Bronchial epithelial cell (primary cell): ENCODE results near the gene IL34. TPM values are rescaled to one million over a fixed set of nuclear protein-coding genes. Genes with fewer than 3 reads are reported as not detected.

ENCODE experiments used
- DNase-seq: peaks from one replicate; pipeline ENCODE4 v3.0.0-alpha.2; 2010; ENCODE audit warnings: low read depth
- FAIRE-seq: peaks from 2 replicates; lab custom pipeline; 2011; peaks lifted over from hg19 to GRCh38; lab: Jason Lieb, UNC
- H3K27me3 ChIP-seq: 2 replicates; pipeline ENCODE4 v1.5.1; 2011; ENCODE audit warnings: low read length; ENCODE audit not compliant: control insufficient read depth, insufficient read depth
- H3K36me3 ChIP-seq: 2 replicates; pipeline ENCODE4 v1.5.1; 2011; ENCODE audit warnings: low read length; ENCODE audit not compliant: control insufficient read depth, insufficient read depth
- H3K4me3 ChIP-seq: 2 replicates; pipeline ENCODE4 v1.5.1; 2011; ENCODE audit warnings: mild to moderate bottlenecking, low read depth, low read length, control low read depth
- CTCF ChIP-seq: IDR thresholded peaks from 2 replicates; pipeline ENCODE4 v1.5.1; 2011; ENCODE audit warnings: mild to moderate bottlenecking, moderate library complexity, low read length, control low read depth, inconsistent platforms; ENCODE audit not compliant: insufficient read depth, severe bottlenecking
- total RNA-seq: library from RNA; depleted of rRNA; stranded (reverse); fragments of >200 nt; gene quantifications from 2 replicates; pipeline ENCODE4 v1.2.1, GENCODE V29; 2014

IL34 gene
- total RNA-seq, 1 donor from 2014 or later, result 0.26 TPM

DNA sequence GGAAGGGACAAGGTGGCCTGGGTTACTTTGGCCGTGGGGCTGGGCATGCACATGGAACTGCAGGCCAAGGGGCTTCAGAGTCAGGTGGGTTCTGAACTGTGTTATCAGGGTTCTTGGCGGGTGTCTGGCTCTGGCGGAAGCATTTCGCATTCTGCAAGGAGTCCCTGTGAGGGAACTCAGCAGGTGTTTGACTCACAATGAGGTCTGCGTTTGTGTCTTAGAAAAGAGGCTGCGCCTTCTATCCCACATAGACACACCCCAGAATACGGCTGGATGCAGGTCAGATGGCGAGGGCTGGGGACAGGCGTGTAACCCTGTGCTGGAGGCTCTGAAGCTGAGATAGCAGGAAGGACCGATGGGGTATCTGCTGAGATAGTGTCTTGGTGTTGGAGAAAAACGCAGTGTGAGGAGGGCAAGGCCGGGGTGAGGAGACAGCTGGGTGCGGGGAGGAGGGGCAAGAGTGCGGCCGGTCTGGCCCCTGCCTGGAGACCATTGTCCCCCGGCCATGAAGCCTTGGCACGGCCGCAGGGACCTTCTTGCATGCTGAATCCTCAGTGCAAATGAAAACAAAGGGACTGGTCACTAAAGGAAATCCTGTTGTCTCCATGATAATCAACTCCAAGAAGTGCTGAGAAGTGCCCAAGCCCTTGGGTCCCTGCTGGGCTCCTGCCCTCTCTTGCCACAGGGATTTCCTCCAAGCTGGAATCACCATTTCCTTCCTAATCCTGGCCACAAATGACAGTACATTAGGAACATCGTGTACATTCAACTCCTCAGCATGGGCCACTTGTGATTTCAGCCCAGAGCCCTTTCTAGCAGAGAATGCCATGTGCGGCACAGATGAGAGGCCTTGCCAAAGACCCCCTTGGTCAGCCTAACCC lies 62.2 kb downstream of the IL34 start:
- H3K36me3 ChIP-seq, result peaks cover 2% of the 10 kb centered on the region
- no peak overlapping the region for H3K4me3 ChIP-seq
- no peaks in the 10 kb centered on the region for H3K27me3 ChIP-seq
- no peak for FAIRE-seq
- no peak for DNase-seq
- TF ChIP-seq CTCF, result no peak

- no peak for DNase-seq
- Histone ChIP-seq H3K27me3 (no peaks in the 10 kb centered on the region), H3K4me3 (no peak overlapping the region), H3K36me3 (peaks cover 2% of the 10 kb centered on the region)
- no peak for FAIRE-seq
- TF ChIP-seq CTCF, result no peak
Measured at GRCh38 chr16:70709457-70709856, 63.1 kb downstream of the IL34 start.

GRCh38 chr16:70709942-70710341 lies 63.6 kb downstream of the IL34 start:
- Histone ChIP-seq H3K36me3 (peaks cover 2% of the 10 kb centered on the region), H3K27me3 (no peaks in the 10 kb centered on the region), H3K4me3 (no peak overlapping the region)
- FAIRE-seq (no peak), DNase-seq (no peak)
- TF ChIP-seq CTCF, result no peak

Other genes starting within 250 kb of the IL34 start
- 2.6 and 3.2 TPM in 2 replicates for gene ST3GAL2, start 207.5 kb upstream of the IL34 start, total RNA-seq
- 13.2 and 16.1 TPM in 2 replicates for gene FCSK, start 192.0 kb upstream of the IL34 start, total RNA-seq
- gene COG4, start 123.0 kb upstream of the IL34 start, total RNA-seq, result 45.3 and 46.7 TPM in 2 replicates
- gene SF3B3, start 122.7 kb upstream of the IL34 start, total RNA-seq, result 58.1 and 80.6 TPM in 2 replicates
- gene MTSS2, start 39.5 kb downstream of the IL34 start, total RNA-seq, result 20.0 and 42.6 TPM in 2 replicates
- gene VAC14, start 154.6 kb downstream of the IL34 start, total RNA-seq, result 18.4 and 36.0 TPM in 2 replicates